Left lung (tissue), 10 donors: ENCODE measurements around the gene PABPC1L. TPM values are rescaled to one million over a fixed set of nuclear protein-coding genes. Genes with fewer than 3 reads are reported as not detected.

Source experiments
- ATAC-seq: fragments of 200-7000 bp; cut with Tn5 transposase; one replicate; pipeline ENCODE4 v1.9.1; 2020; ENCODE audit warnings: moderate library complexity
- DNase-seq, 4 donors: peaks; one replicate each; pipeline ENCODE4 v3.0.0-alpha.2; 2013 to 2020
- H3K27ac ChIP-seq, 2 donors: fragments of 200-600 bp; sonication (generic) in 1 of 2; one replicate each; pipeline versions ENCODE4 v1.5.0 to v1.8.0; 2020 to 2021
- H3K27me3 ChIP-seq, 2 donors: fragments of 200-600 bp; sonication (generic) in 1 of 2; one replicate each; pipeline versions ENCODE4 v1.5.0 to v1.8.0; 2020 to 2021
- H3K36me3 ChIP-seq, 2 donors: fragments of 200-600 bp; sonication (generic) in 1 of 2; one replicate each; pipeline versions ENCODE4 v1.5.0 to v1.8.0; 2020 to 2021
- H3K4me1 ChIP-seq, 2 donors: fragments of 200-600 bp; one replicate each; pipeline ENCODE4 v1.8.0; 2021
- H3K4me3 ChIP-seq, 2 donors: fragments of 200-600 bp; sonication (generic) in 1 of 2; one replicate each; pipeline versions ENCODE4 v1.5.0 to v1.8.0; 2020 to 2021; ENCODE audit warnings: mild to moderate bottlenecking in 1 of 2
- H3K9me3 ChIP-seq, 2 donors: fragments of 200-600 bp; sonication (generic) in 1 of 2; one replicate each; pipeline versions ENCODE4 v1.5.0 to v1.8.0; 2020 to 2021
- intact Hi-C, 2 donors: fragments of 100-400 bp; cut with DNase I; formaldehyde crosslinking; loops; one replicate each; pipeline versions ENCODE4 v1.11.2 to v1.14.2; 2022
- polyA plus RNA-seq, 6 donors: library from polyadenylated mRNA; unstranded; fragments of 120-200 nt; gene quantifications; one replicate each; pipeline ENCODE4 v1.2.1, GENCODE V29; 2013; ENCODE audit not compliant: insufficient read length in 6 of 6
- total RNA-seq, 2 donors: library from RNA; stranded (reverse); fragmentation: NEBNext Ultra II Directional; extraction: Animal tissue kit (Norgen Biotek cat#: 25700); gene quantifications; one replicate each; pipeline ENCODE4 v1.2.1, GENCODE V29; 2021
- TF ChIP-seq, protein P1 (sequence below), 2 donors: fragments of 200-600 bp; sonication (generic) in 1 of 2; IDR thresholded peaks; one replicate each; pipeline versions ENCODE4 v1.5.0 to v1.8.0; 2021; ENCODE audit warnings: antibody characterized with exemption in 2 of 2
- donor health status: DM: no; HTN: yes; CAD: no.
- donor health status: DM: no; HTN: no; CAD: no.

Gene PABPC1L
- total and polyA plus RNA-seq, 8 donors, result 41.2 to 116 (median 88.5) TPM

DNA sequence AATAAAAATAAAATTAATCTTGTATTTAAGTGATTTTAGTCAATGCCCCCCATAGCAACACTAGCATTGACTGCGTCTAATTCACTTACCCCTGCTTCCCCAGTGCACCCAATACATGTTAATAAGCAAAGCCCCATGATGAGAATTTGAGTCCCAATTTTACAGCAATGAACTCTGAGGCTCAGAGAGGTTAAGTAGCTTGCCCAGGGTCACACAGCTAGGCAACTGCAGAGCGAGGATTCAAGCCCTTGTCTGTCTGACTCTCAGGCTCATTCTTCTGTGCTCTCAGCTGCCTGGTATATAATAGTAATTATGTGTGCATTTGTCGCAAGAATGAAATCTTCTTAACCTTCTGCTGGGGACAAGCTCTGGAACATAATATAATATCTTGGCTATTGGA, 8.5 kb downstream of the PABPC1L start:
- ATAC-seq (no peak), DNase-seq (no peak)
- TF ChIP-seq, protein P1, sequence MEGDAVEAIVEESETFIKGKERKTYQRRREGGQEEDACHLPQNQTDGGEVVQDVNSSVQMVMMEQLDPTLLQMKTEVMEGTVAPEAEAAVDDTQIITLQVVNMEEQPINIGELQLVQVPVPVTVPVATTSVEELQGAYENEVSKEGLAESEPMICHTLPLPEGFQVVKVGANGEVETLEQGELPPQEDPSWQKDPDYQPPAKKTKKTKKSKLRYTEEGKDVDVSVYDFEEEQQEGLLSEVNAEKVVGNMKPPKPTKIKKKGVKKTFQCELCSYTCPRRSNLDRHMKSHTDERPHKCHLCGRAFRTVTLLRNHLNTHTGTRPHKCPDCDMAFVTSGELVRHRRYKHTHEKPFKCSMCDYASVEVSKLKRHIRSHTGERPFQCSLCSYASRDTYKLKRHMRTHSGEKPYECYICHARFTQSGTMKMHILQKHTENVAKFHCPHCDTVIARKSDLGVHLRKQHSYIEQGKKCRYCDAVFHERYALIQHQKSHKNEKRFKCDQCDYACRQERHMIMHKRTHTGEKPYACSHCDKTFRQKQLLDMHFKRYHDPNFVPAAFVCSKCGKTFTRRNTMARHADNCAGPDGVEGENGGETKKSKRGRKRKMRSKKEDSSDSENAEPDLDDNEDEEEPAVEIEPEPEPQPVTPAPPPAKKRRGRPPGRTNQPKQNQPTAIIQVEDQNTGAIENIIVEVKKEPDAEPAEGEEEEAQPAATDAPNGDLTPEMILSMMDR (IDR thresholded peaks at IDR 0.05), result no peak
- H3K4me1 ChIP-seq, result no peaks in the 10 kb centered on the region
- no peaks in the 10 kb centered on the region for H3K27me3 ChIP-seq
- peaks cover 0 to 57% of the 10 kb centered on the region in 2 donors for H3K36me3 ChIP-seq
- H3K27ac ChIP-seq, result no peak overlapping the region
- H3K4me3 ChIP-seq, result no peak overlapping the region
- no peaks in the 10 kb centered on the region for H3K9me3 ChIP-seq
- intact Hi-C loops, result no loop called here

DNA sequence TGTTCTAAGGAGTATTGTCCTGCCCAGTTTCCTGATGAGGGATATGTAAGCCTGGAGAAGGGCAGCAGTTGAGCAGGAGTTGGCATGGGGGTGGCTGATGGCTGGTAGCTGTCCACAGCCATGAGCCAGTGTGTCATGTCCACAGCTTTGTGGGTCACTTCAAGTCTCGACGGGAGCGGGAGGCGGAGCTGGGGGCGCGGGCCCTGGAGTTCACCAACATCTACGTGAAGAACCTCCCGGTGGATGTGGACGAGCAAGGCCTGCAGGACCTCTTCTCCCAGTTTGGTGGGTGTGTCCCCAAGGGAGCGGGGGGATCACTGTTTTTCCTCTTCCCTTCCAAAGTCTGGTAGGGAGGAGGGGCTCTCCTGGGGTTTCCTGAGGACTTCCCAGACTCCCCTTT, 8.9 kb downstream of the PABPC1L start:
- Histone ChIP-seq H3K36me3 (peaks cover 0 to 57% of the 10 kb centered on the region in 2 donors), H3K4me1 (no peaks in the 10 kb centered on the region), H3K27ac (no peak overlapping the region), H3K27me3 (no peaks in the 10 kb centered on the region), H3K9me3 (no peaks in the 10 kb centered on the region), H3K4me3 (no peak overlapping the region)
- TF ChIP-seq, protein P1 (IDR thresholded peaks at IDR 0.05), result no peak
- ATAC-seq, result no peak
- DNase-seq, result no peak
- intact Hi-C loops, result no loop called here

DNA sequence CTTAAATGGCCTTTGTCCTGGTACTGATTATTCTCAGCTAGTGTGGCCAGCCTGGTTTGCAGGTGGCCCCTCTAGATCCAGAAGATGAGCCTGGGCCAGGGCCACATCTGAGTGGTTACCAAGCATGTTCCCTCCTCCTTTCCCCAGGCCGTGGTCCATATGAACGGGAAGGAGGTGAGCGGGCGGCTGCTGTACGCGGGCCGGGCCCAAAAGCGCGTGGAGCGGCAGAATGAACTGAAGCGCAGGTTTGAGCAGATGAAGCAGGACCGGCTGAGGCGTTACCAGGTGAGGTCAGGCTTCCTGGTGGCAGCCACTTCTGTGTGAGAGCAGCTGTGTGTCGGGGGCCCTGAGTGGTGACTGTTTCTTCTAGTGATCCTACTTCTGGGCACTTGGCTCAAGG, 11.6 kb downstream of the PABPC1L start:
- peaks cover 0 to 65% of the 10 kb centered on the region in 2 donors for H3K36me3 ChIP-seq
- no peak for ATAC-seq
- TF ChIP-seq, protein P1 (IDR thresholded peaks at IDR 0.05), result no peak
- intact Hi-C loops, result no loop called here
- no peaks in the 10 kb centered on the region for H3K9me3 ChIP-seq
- H3K4me1 ChIP-seq, result no peaks in the 10 kb centered on the region
- no peak overlapping the region for H3K27ac ChIP-seq
- H3K27me3 ChIP-seq, result no peaks in the 10 kb centered on the region
- no peak overlapping the region for H3K4me3 ChIP-seq
- no peak for DNase-seq

DNA sequence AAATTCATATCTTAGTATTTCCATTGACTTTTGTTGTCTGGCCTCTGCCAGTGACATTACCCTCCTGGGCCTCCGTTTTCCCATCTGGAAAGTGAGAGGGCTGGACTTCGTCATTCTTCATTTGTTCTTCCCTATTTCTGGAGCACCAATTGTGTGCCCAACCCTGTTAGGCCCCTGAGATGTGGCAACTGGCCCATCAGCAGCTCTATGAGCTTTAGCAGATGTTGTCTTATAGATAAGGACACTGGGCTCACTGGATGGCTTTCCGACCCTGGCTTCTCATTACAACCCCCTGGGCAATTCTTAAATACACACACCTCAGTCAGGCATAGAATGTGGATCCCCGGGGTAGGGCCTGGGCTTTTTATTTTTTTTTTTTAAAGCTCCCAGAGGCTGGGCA, 14.7 kb downstream of the PABPC1L start:
- Histone ChIP-seq H3K4me3 (no peak overlapping the region), H3K9me3 (no peaks in the 10 kb centered on the region), H3K27ac (no peak overlapping the region), H3K36me3 (peaks cover 0 to 44% of the 10 kb centered on the region in 2 donors), H3K4me1 (no peaks in the 10 kb centered on the region), H3K27me3 (no peaks in the 10 kb centered on the region)
- intact Hi-C loops, result no loop called here
- ATAC-seq, result no peak
- TF ChIP-seq, protein P1 (IDR thresholded peaks at IDR 0.05), result no peak
- no peak for DNase-seq

DNA sequence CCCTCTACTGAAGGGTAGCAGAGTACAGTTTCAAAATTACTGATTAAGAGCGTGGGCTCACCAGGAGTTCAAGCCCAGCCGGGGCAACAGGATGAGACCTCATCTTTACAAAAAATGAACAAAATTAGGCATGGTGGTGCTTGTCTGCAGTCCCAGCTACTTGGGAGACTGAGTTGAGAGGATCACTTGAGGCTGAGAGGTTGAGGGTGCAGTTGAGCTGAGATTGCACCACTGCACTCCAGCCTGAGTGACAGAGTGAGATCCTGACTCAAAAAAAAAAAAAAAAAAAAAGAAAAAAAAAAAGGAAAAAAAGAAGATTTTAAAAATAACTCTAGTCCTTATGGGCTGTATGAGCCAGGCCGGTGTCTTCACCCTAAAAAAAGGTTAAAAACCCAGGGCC, 18.7 kb downstream of the PABPC1L start:
- Histone ChIP-seq H3K4me3 (no peak overlapping the region), H3K36me3 (peaks cover 0 to 50% of the 10 kb centered on the region in 2 donors), H3K9me3 (no peaks in the 10 kb centered on the region), H3K4me1 (no peaks in the 10 kb centered on the region), H3K27ac (no peak overlapping the region), H3K27me3 (no peaks in the 10 kb centered on the region)
- TF ChIP-seq, protein P1 (IDR thresholded peaks at IDR 0.05), result no peak
- DNase-seq, result no peak
- ATAC-seq, result peak; percentile 80
- intact Hi-C loops, result no loop called here
